WI38 (cell line): ENCODE data around the gene N4BP2L1.

ENCODE experiments used
- H3K4me3 ChIP-seq: 2 replicates; pipeline ENCODE4 v1.5.1; 2011; ENCODE audit warnings: low read depth, mild to moderate bottlenecking, control low read depth, low read length
- CTCF ChIP-seq: IDR thresholded peaks from 2 replicates; pipeline ENCODE4 v1.5.1; 2012; ENCODE audit warnings: low read depth, mild to moderate bottlenecking, control low read depth, low read length

Gene N4BP2L1

GRCh38 chr13:32427852-32428580, at the start of gene N4BP2L1:
N4BP2L1 (minus strand) TSS chr13:32428130; CDS start chr13:32428082, 48 bp downstream.
- no peak for TF ChIP-seq CTCF
- H3K4me3 ChIP-seq: peak within 1 kb of the TSS; percentile 72

GRCh38 chr13:32476892-32477291, 49.0 kb upstream of the N4BP2L1 start:
- no peak overlapping the region for H3K4me3 ChIP-seq
- no peak for TF ChIP-seq CTCF

- no peak overlapping the region for H3K4me3 ChIP-seq
- TF ChIP-seq CTCF: no peak
These were observed 48.2 kb upstream of the N4BP2L1 start for GRCh38 chr13:32476021-32476731.

- no peak overlapping the region for H3K4me3 ChIP-seq
- TF ChIP-seq CTCF: no peak
These were observed 47.3 kb upstream of the N4BP2L1 start for GRCh38 chr13:32474999-32475792.

- TF ChIP-seq CTCF: no peak
- H3K4me3 ChIP-seq: no peak overlapping the region
These were observed 45.7 kb upstream of the N4BP2L1 start for GRCh38 chr13:32473650-32474049.

GRCh38 chr13:32472194-32472621, 44.3 kb upstream of the N4BP2L1 start:
- no peak for TF ChIP-seq CTCF

More at GRCh38 chr13:32472194-32472621, 44.3 kb upstream of the N4BP2L1 start:
- no peak overlapping the region for H3K4me3 ChIP-seq
